ENCODE measurements around the gene USP26. TPM values are rescaled to one million over a fixed set of nuclear protein-coding genes. Genes with fewer than 3 reads are reported as not detected.

USP26 gene
- total RNA-seq, 1 experiment from 2014 or later: not detected

DNA sequence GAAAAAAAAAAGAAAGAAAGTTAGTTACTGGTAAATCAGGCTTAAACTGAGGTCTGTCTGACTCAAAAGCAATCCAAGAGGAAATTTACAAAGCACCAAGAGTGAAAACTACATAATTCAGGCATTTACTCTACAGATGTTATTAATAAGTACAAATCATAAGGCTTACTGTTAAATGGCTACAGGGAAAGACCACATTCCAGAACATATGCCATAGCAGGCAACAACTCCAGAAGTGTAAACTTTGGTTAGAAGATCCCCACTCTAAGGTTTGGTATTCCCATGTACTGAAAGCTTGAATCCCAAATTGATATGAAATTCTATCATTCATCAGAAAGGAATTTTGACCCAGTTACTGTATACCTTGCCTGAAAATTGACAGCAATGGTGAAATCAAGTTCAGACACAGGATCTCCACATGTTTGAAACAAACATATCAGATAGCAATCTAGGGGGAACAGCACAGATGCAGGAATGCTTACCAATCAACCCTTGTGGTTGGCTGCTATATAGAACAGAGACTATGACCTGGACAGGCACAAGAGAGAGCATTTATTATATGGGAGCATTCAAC, 6.6 kb downstream of the USP26 start:
- no peak for DNase-seq (ENCODE audit: low read depth, low spot score)

GRCh38 chrX:133089411-133089810, 7.5 kb downstream of the USP26 start:
- intact Hi-C loops (cut with micrococcal nuclease; ENCODE audit: unreplicated experiment): no loop called here

More for the DNA sequence above, 6.6 kb downstream of the USP26 start:
- POLR2A ChIA-PET: no interaction called here
- H3K9me3 ChIP-seq (ENCODE audit: control insufficient read depth, insufficient read depth, low read depth, low read length): no peaks in the 10 kb centered on the region
- CTCF ChIA-PET: no interaction called here
- H3K27ac ChIP-seq (ENCODE audit: low read length): no peak overlapping the region
- ATAC-seq: no peak
- no peaks in the 10 kb centered on the region for H3K36me3 ChIP-seq (ENCODE audit: control insufficient read depth, insufficient read depth, low read length)
- intact Hi-C loops (cut with micrococcal nuclease; ENCODE audit: unreplicated experiment): no loop called here
- no peaks in the 10 kb centered on the region; the same call in 1 of the 2 replicates for H3K27me3 ChIP-seq (ENCODE audit: control insufficient read depth, insufficient read depth, low read length)
- TF ChIP-seq TCF7L2 (IDR thresholded peaks at IDR 0.05; ENCODE audit: low read depth, low read length) (no peak), SIN3A (IDR thresholded peaks at IDR 0.05; ENCODE audit: borderline replicate concordance, insufficient read depth, low read depth, low read length) (no peak), POLR2AphosphoS5 (IDR thresholded peaks at IDR 0.05; ENCODE audit: low read depth, low read length) (no peak), REST (IDR thresholded peaks at IDR 0.05; ENCODE audit: insufficient read depth in 1 of 2, low read depth in 2 of 2, low read length in 1 of 2) (no peak), CTCF (IDR thresholded peaks at IDR 0.05) (no peak)
- in situ Hi-C loops (cut with HindIII; ENCODE audit: low pct_unique_long_range_greater_than_20kb, low sequenced_read_pairs): no loop called here
- no peak overlapping the region for H3K4me3 ChIP-seq (ENCODE audit: low read depth in 2 of 2, low read length in 2 of 2)
- no peaks in the 10 kb centered on the region for H3K4me1 ChIP-seq (ENCODE audit: control insufficient read depth, insufficient read depth, low read length)
- no TSS peak for BruUV-seq (replicated peaks)

More at GRCh38 chrX:133089411-133089810, 7.5 kb downstream of the USP26 start:
- no peak for TF ChIP-seq REST (IDR thresholded peaks at IDR 0.05; ENCODE audit: insufficient read depth in 1 of 2, low read depth in 2 of 2, low read length in 1 of 2)
- no peak for TF ChIP-seq POLR2AphosphoS5 (IDR thresholded peaks at IDR 0.05; ENCODE audit: low read depth, low read length)
- TF ChIP-seq SIN3A (IDR thresholded peaks at IDR 0.05; ENCODE audit: borderline replicate concordance, insufficient read depth, low read depth, low read length): no peak
- TF ChIP-seq TCF7L2 (IDR thresholded peaks at IDR 0.05; ENCODE audit: low read depth, low read length): no peak
- TF ChIP-seq CTCF (IDR thresholded peaks at IDR 0.05): no peak
- H3K36me3 ChIP-seq (ENCODE audit: control insufficient read depth, insufficient read depth, low read length): no peaks in the 10 kb centered on the region
- in situ Hi-C loops (cut with HindIII; ENCODE audit: low pct_unique_long_range_greater_than_20kb, low sequenced_read_pairs): no loop called here
- no peak overlapping the region for H3K27ac ChIP-seq (ENCODE audit: low read length)
- BruUV-seq (replicated peaks): no TSS peak
- H3K4me1 ChIP-seq (ENCODE audit: control insufficient read depth, insufficient read depth, low read length): no peaks in the 10 kb centered on the region
- ChIA-PET POLR2A (no interaction called here), CTCF (no interaction called here)
- DNase-seq (ENCODE audit: low read depth, low spot score): no peak
- H3K27me3 ChIP-seq (ENCODE audit: control insufficient read depth, insufficient read depth, low read length): no peaks in the 10 kb centered on the region; the same call in 1 of the 2 replicates
- no peak overlapping the region for H3K4me3 ChIP-seq (ENCODE audit: low read depth in 2 of 2, low read length in 2 of 2)
- ATAC-seq: no peak
- H3K9me3 ChIP-seq (ENCODE audit: control insufficient read depth, insufficient read depth, low read depth, low read length): no peaks in the 10 kb centered on the region
